HG03378 (cell line): Measurements from ENCODE around the gene PAIP2B.

ENCODE experiments used
- ATAC-seq: cut with Tn5 transposase; IDR thresholded peaks from one replicate; pipeline ENCODE4 v1.9.1; 2021; ENCODE audit warnings: mild to moderate bottlenecking, moderate library complexity; ENCODE audit not compliant: unreplicated experiment

PAIP2B gene

DNA sequence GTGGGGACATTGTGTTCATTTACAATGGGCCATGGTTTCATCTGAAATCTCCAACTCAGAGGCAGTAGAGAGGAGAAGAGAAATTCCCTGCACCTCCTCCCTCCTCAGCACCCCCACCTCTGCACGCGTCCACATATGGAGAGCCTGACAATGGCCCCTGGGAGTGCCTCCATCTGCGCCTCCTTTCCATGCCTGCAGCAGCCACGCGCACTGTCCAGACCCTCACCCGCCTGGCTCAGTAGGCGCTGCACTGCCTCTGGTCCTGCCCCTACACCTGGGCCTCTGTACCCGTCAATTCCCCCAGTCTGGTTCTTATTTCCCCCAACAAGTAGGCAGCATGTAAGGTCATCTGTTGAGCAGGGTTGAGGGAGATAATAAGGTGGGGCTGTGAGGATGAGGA, 72.6 kb downstream of the PAIP2B start:
- no peak for ATAC-seq

DNA sequence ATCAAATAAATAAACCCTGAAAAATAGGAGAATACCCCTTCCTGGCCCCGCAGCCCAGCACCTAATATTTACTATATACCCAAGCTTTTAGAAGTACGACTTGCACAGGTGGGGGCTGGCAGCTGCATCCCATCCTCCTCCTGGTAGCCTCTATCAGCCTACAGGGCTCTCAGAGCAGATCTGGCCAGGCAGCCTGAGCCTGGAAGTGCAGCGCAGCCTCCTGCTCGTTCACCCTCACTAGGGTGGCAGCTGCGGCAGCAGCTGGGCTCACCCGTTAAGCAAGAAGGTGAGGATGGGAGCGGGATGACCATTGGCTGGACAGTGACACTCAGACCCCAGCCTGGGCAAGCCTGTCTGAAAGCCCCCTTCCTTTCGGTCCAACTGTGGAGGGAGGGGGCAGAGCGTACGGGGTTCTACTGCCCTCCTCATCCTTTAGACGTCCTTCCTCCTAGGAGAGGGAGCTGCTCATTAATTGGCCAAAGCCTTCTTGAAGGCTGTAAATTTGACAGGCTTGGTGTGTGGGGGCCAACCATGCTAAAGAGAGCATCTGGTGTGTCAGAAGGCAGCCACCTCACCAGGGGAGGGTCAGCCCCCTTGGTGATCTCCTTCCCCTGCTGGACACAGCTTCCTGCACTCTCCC, 73.2 kb downstream of the PAIP2B start:
- ATAC-seq: no peak

DNA sequence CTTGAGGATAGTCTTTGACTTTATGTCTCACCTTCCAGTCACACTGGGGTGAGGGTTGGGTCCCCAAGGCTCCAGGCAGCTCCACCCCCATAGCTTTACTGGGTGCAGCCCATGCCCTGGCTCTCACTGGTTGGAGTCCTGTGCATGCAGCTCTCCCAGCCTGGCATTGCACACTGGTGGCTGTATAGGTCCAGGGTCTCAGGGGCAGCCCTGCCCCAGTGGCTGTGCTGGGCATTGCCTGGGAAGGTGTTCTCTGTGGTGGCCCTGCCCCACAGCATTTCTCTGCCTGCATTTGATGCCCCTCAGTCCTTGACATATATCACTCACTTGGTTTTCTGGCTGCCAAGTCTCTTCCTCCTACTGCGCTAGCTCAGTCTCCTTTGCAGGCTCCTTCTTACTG, 75.3 kb downstream of the PAIP2B start:
- no peak for ATAC-seq

DNA sequence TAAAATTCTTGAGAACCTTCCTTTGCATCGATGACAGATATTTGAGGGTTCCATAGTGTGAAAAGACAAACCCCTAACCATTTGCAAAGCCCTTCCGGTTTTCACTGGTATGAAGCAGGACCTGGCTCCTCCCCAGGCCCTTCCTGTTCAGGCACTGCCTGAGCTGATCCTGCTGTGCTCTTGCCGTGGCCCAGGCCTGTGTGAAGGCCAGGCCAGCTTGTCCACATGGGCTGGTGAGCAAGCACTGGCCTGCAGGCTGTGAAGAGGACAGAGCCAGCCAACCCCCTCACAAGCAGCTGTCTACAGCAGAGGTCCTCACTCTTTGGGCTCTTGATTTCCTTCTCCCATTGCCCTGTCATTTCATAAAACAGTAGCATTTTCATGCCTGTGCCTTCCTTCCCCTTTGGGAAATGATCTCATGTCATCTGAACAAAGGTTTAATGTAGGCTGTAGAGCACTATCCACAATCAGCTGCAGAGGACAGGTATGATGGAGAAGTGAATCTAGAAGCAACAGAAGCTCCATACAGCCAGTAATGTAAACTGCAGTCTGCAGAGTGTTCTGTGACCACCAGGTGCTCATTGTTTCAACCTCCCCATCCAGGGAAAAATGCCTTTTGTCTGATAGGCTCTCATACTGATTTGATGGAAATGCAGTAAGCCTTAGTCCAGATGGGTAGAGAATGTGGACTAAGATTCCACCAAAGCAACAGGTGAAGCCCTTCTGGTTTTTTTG, 76.7 kb downstream of the PAIP2B start:
- no peak for ATAC-seq

DNA sequence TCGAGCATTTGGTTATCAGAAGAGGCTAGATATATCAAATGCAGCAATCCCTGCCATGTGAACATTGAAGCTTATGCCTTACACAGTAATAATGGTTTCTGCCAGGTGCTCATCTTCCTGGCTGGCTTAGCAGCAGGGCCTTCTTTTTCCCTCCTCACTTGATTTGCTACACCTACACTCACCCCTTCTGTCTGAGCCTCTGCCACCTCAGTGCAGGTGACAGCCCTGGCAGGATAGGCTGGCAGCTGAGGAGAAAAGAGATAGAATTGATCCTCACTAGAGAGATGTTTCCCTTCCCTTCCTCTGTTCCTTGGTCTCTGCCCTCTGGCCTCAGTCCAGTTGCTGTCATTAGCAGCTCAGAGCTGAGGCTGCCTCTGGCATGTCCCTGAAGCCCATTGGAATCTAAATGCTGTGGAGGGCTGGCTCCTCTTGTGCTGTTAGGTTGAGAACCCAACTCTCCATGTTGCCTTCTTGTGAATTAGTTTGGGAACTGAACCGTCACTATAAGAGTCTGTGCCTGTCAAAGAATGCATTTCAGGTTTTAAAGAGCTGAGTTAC, 78.3 kb downstream of the PAIP2B start:
- no peak for ATAC-seq

DNA sequence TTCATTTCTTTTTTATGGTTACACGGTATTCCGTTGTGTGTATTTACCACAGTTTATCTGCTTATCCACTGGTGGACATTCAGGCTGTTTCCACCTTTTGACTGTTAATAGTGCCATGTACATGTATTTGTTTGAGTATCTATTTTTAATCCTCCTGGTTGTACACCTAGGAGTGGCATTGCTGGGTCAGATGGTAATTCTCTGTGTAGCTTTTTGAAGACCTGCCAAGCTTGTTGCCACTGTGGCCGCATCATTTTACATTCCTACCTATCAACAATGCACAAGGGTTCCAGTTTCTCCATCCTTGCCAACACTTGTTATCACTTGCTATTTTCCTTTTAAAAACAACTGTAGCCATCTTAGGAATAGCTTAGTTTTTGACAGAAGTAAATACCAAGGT, 83.1 kb downstream of the PAIP2B start:
- no peak for ATAC-seq

DNA sequence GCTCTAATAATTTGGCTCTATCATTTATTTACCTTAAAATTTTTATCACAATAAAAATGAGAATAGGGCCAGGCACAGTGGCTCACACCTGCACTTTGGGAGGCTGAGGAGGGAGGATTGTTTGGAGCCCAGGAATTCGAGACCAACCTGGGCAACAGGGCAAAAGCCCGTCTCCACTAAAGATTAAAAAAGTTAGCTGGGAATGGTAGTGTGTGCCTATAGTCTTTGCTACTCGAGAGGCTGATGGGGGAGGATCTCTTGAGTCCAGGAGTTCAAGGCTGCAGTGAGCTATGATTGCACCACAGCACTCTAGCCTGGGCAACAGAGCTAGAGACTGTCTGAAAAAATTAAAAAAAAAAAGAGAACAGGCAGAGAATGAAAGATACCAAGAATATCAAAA, 90.7 kb downstream of the PAIP2B start:
- ATAC-seq: no peak

DNA sequence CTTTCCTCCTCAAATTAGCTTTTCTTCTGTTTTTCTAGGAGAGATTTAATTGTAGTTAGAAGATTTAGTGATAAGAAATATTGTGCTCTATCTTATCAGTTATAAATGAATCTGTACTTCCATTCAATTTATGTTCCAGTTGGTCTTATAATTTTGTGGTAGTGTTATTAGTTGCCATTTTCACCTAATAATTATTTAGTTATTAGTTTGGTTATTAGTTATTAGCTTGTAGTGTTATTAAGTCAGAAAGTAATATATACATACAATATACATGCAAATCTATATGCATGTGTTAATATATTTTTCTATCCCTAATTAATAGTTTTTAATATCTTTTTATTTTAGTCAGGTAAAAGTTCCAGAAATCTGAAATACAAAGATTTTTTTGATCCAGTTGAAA, 93.3 kb downstream of the PAIP2B start:
- no peak for ATAC-seq
